Endodermal cell (in vitro differentiated cells): Measurements from ENCODE around the gene NISCH. TPM values are rescaled to one million over a fixed set of nuclear protein-coding genes. Genes with fewer than 3 reads are reported as not detected.
A peak's percentile ranks its signal among the peaks of the same experiment; 100 is the strongest.

Experiments used
- DNase-seq: peaks from one replicate; pipeline ENCODE4 v3.0.0-alpha.2; 2017
- H3K27ac ChIP-seq: 2 replicates; pipeline ENCODE4 v1.5.1; 2013; ENCODE audit warnings: mild to moderate bottlenecking, low read depth, low read length, moderate library complexity
- H3K27me3 ChIP-seq: 2 replicates; pipeline ENCODE4 v1.6.1; 2013; ENCODE audit warnings: mild to moderate bottlenecking, low read length, moderate library complexity; ENCODE audit not compliant: insufficient read depth, control insufficient read depth, poor library complexity, severe bottlenecking
- H3K36me3 ChIP-seq: 2 replicates; pipeline ENCODE4 v1.7.0; 2013; ENCODE audit warnings: mild to moderate bottlenecking, low read length, moderate library complexity; ENCODE audit not compliant: control insufficient read depth, insufficient read depth
- H3K4me1 ChIP-seq: one replicate; pipeline ENCODE4 v1.7.0; 2013; ENCODE audit warnings: low read length; ENCODE audit not compliant: control insufficient read depth, insufficient read depth
- H3K4me3 ChIP-seq: 2 replicates; pipeline ENCODE4 v1.5.1; 2013; ENCODE audit warnings: mild to moderate bottlenecking, low read length, moderate library complexity
- H3K9ac ChIP-seq: 2 replicates; pipeline ENCODE4 v1.6.1; 2013; ENCODE audit warnings: mild to moderate bottlenecking, low read length, moderate library complexity; ENCODE audit not compliant: poor library complexity, severe bottlenecking; ENCODE audit errors: extremely low read depth
- H3K9me3 ChIP-seq: 2 replicates; pipeline ENCODE4 v1.6.1; 2013; ENCODE audit warnings: mild to moderate bottlenecking, low read length, moderate library complexity; ENCODE audit not compliant: control insufficient read depth
- H3K27ac Mint-ChIP-seq: 2 replicates; pipeline ENCODE4 v1.8.0; 2020; ENCODE audit warnings: mixed read lengths
- H3K27me3 Mint-ChIP-seq: 2 replicates; pipeline ENCODE4 v1.8.0; 2021; ENCODE audit warnings: mild to moderate bottlenecking, mixed read lengths; ENCODE audit not compliant: insufficient read depth
- H3K36me3 Mint-ChIP-seq: 2 replicates; pipeline ENCODE4 v1.8.0; 2020; ENCODE audit warnings: low read depth, mixed read lengths
- H3K4me1 Mint-ChIP-seq: 2 replicates; pipeline ENCODE4 v1.8.0; 2020; ENCODE audit warnings: mixed read lengths
- H3K4me3 Mint-ChIP-seq: 2 replicates; pipeline ENCODE4 v1.8.0; 2020; ENCODE audit warnings: mild to moderate bottlenecking, moderate library complexity, mixed read lengths
- H3K9me3 Mint-ChIP-seq: 2 replicates; pipeline ENCODE4 v1.8.0; 2020; ENCODE audit warnings: mild to moderate bottlenecking, mixed read lengths
- CTCF ChIP-seq: fragments of 200-600 bp; sonication (generic); conservative IDR thresholded peaks from 2 replicates; pipeline ENCODE4 v1.5.0; 2021; ENCODE audit warnings: antibody characterized with exemption, mild to moderate bottlenecking
- WGBS, 2 experiments: methylation state at CpG; one replicate each; pipeline versions ENCODE4 v1.1.5 to v1.1.7; 2013; ENCODE audit warnings: missing lambda C conversion rate in 2 of 2, mixed read lengths in 1 of 2; ENCODE audit not compliant: insufficient coverage in 1 of 2, insufficient read length in 1 of 2; 5-methylcytosine and 5-hydroxymethylcytosine counted together
- total RNA-seq, 2 donors: library from RNA; stranded (reverse); fragmentation: NEBNext Ultra II Directional in 1 of 2; extraction: Animal tissue kit (Norgen Biotek cat#: 25700) in 1 of 2; gene quantifications; 2 replicates in 1 of 2; 3 replicates in 1 of 2; pipeline ENCODE4 v1.2.1, GENCODE V29; 2021

Gene NISCH
- total RNA-seq, 2 donors from 2014 or later = 151 to 156 TPM

GRCh38 chr3:52481819-52482521 lies 26.6 kb downstream of the NISCH start:
- H3K27ac ChIP-seq = no peak overlapping the region
- no peak overlapping the region for H3K4me3 ChIP-seq
- no peaks in the 10 kb centered on the region for H3K27me3 ChIP-seq
- H3K4me3 Mint-ChIP-seq = no peak overlapping the region
- H3K4me1 Mint-ChIP-seq = no peaks in the 10 kb centered on the region
- H3K36me3 ChIP-seq = peaks cover 92% of the 10 kb centered on the region
- peak; percentile 86 for TF ChIP-seq CTCF
- 90 to 93% methylated on average over 12 to 23 of the region's 23 CpGs for WGBS, 2 experiments
- no peaks in the 10 kb centered on the region for H3K27me3 Mint-ChIP-seq
- H3K9ac ChIP-seq = no peak overlapping the region
- H3K9me3 ChIP-seq = no peaks in the 10 kb centered on the region
- H3K4me1 ChIP-seq = no peaks in the 10 kb centered on the region
- H3K36me3 Mint-ChIP-seq = peaks cover 66% of the 10 kb centered on the region
- H3K27ac Mint-ChIP-seq = peak overlapping the region; percentile 61
- no peaks in the 10 kb centered on the region for H3K9me3 Mint-ChIP-seq
- peak; percentile 94 for DNase-seq

GRCh38 chr3:52483081-52483480 lies 27.7 kb downstream of the NISCH start:
- no peaks in the 10 kb centered on the region for H3K4me1 Mint-ChIP-seq
- Histone ChIP-seq H3K4me3 (no peak overlapping the region), H3K4me1 (no peaks in the 10 kb centered on the region), H3K9me3 (no peaks in the 10 kb centered on the region), H3K9ac (no peak overlapping the region), H3K36me3 (peaks cover 81% of the 10 kb centered on the region), H3K27ac (peak overlapping the region; percentile 72), H3K27me3 (no peaks in the 10 kb centered on the region)
- H3K27me3 Mint-ChIP-seq = no peaks in the 10 kb centered on the region
- H3K27ac Mint-ChIP-seq = peak overlapping the region; percentile 33
- no peak overlapping the region for H3K4me3 Mint-ChIP-seq
- DNase-seq = peak; percentile 44
- H3K9me3 Mint-ChIP-seq = no peaks in the 10 kb centered on the region
- TF ChIP-seq CTCF = peak; percentile 18
- H3K36me3 Mint-ChIP-seq = peaks cover 63% of the 10 kb centered on the region
- WGBS, 2 experiments = 89 to 97% methylated on average over 11 to 14 of the region's 14 CpGs

- peak; percentile 38 for DNase-seq
- Histone ChIP-seq H3K4me1 (no peaks in the 10 kb centered on the region), H3K36me3 (peaks cover 75% of the 10 kb centered on the region), H3K9ac (no peak overlapping the region), H3K4me3 (no peak overlapping the region), H3K9me3 (no peaks in the 10 kb centered on the region), H3K27me3 (no peaks in the 10 kb centered on the region), H3K27ac (peak overlapping the region; percentile 72)
- Mint-ChIP-seq H3K4me3 (no peak overlapping the region), H3K36me3 (peaks cover 61% of the 10 kb centered on the region), H3K4me1 (no peaks in the 10 kb centered on the region), H3K27me3 (no peaks in the 10 kb centered on the region), H3K27ac (peak overlapping the region; percentile 33), H3K9me3 (no peaks in the 10 kb centered on the region)
- no peak for TF ChIP-seq CTCF
- WGBS, 2 experiments = 78 to 92% methylated on average over 12 of the region's 13 CpGs
These were observed 28.4 kb downstream of the NISCH start for GRCh38 chr3:52483577-52484381.
